NCI-H1694 treated with DMSO at 0.1 percent for 48 hours (cell line): ENCODE measurements around the gene RAD1.

ENCODE experiments used
- DNase-seq: peaks from one replicate; lab custom pipeline; 2025; lab: John Stamatoyannopoulos, UW

RAD1 gene

DNA sequence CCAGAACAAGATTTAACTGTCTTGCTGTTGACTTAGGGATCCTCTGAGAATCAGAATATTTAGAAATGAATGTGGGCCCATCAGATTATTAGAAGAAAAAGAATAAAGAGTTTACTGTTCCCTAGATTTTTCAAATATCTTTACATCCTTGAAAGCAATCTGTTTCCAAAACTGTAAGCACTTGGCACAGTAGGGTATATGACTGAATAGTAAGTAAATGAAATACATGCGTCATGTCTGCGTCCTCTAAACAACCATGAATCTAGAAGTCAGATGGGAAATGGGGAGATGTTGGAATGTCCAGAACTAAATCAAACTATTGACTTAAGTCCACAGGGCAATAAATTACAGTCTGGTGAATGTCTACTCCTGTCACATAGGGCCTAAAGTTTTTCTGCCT is 50.2 kb downstream of the RAD1 start:
- no peak for DNase-seq

DNA sequence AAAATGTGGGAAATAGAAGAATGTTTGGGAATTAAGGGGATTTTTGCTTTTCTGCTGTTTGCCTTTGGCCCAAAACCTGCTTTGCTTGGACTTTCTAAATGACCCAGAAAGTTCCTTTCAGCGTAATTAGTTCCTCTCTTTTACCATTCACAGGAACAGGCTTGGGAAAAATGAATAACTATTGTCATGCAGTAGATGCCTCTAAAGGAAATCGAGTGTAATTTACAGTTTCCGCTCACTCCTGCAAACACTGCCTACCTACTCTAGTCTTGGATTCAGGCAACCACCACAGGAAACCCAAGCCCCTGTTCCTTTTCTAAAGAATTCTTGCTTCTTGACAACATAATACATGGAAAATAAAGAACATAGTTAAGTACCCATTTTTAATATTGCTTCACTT is 51.4 kb downstream of the RAD1 start:
- DNase-seq, result no peak

DNA sequence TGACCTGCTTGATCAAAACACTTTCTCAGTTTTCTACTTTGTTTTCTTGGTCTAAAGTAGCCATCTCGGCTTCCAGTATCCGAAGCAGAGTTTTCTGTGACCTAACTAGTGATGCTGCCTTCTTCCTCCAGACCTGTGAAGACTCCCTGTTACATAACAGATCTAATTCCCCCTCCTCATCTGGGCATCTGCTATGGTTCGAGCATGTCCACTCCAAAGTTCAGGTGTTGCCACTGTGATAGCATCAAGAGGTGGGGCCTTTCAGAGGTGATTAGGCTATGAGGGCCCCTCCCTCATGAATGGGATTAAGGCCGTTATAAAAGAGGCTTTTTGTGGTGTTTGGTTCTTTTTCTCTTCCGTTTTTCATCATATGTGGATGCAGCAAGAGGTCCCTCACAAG is 56.1 kb downstream of the RAD1 start:
- DNase-seq, result no peak

DNA sequence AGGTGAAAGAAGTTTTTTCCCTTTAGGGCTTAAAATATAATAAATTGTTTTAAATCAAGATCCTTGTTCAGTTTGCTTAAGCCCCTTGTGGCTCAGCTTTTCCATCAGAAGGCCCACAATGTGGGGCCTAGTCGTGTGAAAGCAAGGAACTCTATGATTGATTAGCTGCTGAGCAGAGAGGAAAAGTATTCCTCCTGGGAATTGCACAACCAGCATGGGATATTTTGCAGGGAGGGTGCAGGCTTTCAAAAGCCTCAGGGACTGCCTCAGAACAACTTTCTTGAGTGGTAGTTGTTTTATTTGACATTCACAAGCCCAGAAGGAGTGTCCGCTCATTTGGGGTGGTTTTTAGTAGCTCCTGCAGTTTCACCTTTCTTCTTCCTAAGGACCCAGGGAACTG is 56.5 kb downstream of the RAD1 start:
- DNase-seq, result no peak

DNA sequence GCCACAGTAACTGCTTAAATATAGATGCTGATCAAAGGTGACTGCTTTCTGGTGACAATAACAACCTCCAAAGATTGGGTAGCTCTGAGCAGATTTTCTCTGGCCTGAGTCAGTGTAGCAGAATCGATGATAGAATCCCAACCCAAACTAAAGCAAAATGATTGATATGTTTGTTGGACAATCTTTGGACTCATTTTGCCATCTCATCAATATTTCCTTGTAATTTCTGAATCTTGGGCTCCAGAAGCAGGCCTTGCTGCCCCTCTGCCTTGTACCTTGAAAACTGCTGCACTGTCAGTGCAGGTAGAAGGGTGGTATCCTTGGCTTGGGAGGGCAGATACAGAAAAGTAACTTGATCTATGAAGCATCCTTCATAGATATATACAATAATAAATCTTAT is 57.4 kb downstream of the RAD1 start:
- no peak for DNase-seq

DNA sequence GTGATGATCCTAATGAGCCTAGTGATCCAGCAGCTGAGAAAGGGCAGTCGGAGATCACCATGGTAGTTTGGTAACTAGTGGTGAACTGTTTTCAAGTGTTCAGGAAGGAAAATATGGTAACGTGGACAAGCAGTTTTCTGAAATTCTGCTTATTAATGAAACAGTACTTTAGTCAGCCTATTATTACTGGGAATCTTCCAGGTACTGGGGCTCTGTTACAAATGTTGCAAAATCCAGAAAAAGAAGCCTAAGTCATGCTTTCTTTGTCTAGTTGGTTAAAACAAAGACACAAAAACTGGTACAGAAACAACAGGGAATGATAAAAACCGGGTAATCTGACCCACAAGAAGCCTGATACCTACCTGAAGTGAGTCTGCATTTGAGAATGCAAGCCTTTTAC is 58.1 kb downstream of the RAD1 start:
- no peak for DNase-seq
